ENCODE data around the gene C19orf12.

C19orf12 gene

GRCh38 chr19:29748996-29749849 lies 34.2 kb upstream of the C19orf12 start:
- no peak for TF ChIP-seq CTCF (IDR thresholded peaks at IDR 0.05; ENCODE audit: insufficient read depth, low read depth, low read length, missing control alignments)
- no peak overlapping the region for H3K4me3 ChIP-seq (ENCODE audit: low read depth, low read length)
- DNase-seq (ENCODE audit: low read depth) = no peak

- no peak for TF ChIP-seq CTCF (IDR thresholded peaks at IDR 0.05; ENCODE audit: insufficient read depth, low read depth, low read length, missing control alignments)
- DNase-seq (ENCODE audit: low read depth) = no peak
- no peak overlapping the region for H3K4me3 ChIP-seq (ENCODE audit: low read depth, low read length)
Observed at GRCh38 chr19:29745253-29745652, 30.2 kb upstream of the C19orf12 start.

- DNase-seq (ENCODE audit: low read depth) = no peak
- no peak for TF ChIP-seq CTCF (IDR thresholded peaks at IDR 0.05; ENCODE audit: insufficient read depth, low read depth, low read length, missing control alignments)
- no peak overlapping the region for H3K4me3 ChIP-seq (ENCODE audit: low read depth, low read length)
Observed at GRCh38 chr19:29743681-29744080, 28.6 kb upstream of the C19orf12 start.

GRCh38 chr19:29741776-29742175 lies 26.7 kb upstream of the C19orf12 start:
- no peak overlapping the region for H3K4me3 ChIP-seq (ENCODE audit: low read depth, low read length)
- DNase-seq (ENCODE audit: low read depth) = no peak

GRCh38 chr19:29741226-29741625 lies 26.2 kb upstream of the C19orf12 start:
- no peak for TF ChIP-seq CTCF (IDR thresholded peaks at IDR 0.05; ENCODE audit: insufficient read depth, low read depth, low read length, missing control alignments)
- DNase-seq (ENCODE audit: low read depth) = no peak
- H3K4me3 ChIP-seq (ENCODE audit: low read depth, low read length) = no peak overlapping the region

More at GRCh38 chr19:29741776-29742175, 26.7 kb upstream of the C19orf12 start:
- TF ChIP-seq CTCF (IDR thresholded peaks at IDR 0.05; ENCODE audit: insufficient read depth, low read depth, low read length, missing control alignments) = no peak

- DNase-seq (ENCODE audit: low read depth) = no peak
- H3K4me3 ChIP-seq (ENCODE audit: low read depth, low read length) = no peak overlapping the region
- no peak for TF ChIP-seq CTCF (IDR thresholded peaks at IDR 0.05; ENCODE audit: insufficient read depth, low read depth, low read length, missing control alignments)
Observed at GRCh38 chr19:29737461-29738000, 22.5 kb upstream of the C19orf12 start.
